Neural progenitor cell (in vitro differentiated cells): ENCODE measurements around the gene CSTF2. TPM values are rescaled to one million over a fixed set of nuclear protein-coding genes. Genes with fewer than 3 reads are reported as not detected.
"Not testable (repeated sequence)": the region's sequence is repeated elsewhere in the genome, so short reads cannot be mapped to it uniquely, and the experiment has no call there.

Experiments used
- DNase-seq: peaks from one replicate; pipeline ENCODE4 v3.0.0-alpha.2; 2016; ENCODE audit warnings: low spot score
- H2AFZ ChIP-seq: fragments of 200-600 bp; sonication (generic); replicated peaks from 2 replicates; pipeline ENCODE4 v1.6.1; 2016; ENCODE audit warnings: antibody characterized with exemption
- H3F3A ChIP-seq: fragments of 200-600 bp; sonication (generic); 2 replicates; pipeline ENCODE4 v1.6.1; 2016; ENCODE audit warnings: antibody characterized with exemption, low read depth
- H3K27ac ChIP-seq: fragments of 200-600 bp; sonication (generic); 2 replicates; pipeline ENCODE4 v1.5.1; 2016; ENCODE audit warnings: mild to moderate bottlenecking
- H3K27me3 ChIP-seq: fragments of 200-600 bp; sonication (generic); 2 replicates; pipeline ENCODE4 v1.6.1; 2016; ENCODE audit warnings: mild to moderate bottlenecking, moderate library complexity
- H3K36me3 ChIP-seq: fragments of 200-600 bp; sonication (generic); 2 replicates; pipeline ENCODE4 v1.5.1; 2016
- H3K4me1 ChIP-seq: fragments of 200-600 bp; sonication (generic); 2 replicates; pipeline ENCODE4 v1.6.1; 2016; ENCODE audit warnings: mixed run types
- H3K4me2 ChIP-seq: fragments of 200-600 bp; sonication (generic); 2 replicates; pipeline ENCODE4 v1.6.1; 2016
- H3K4me3 ChIP-seq: fragments of 200-600 bp; sonication (generic); 2 replicates; pipeline ENCODE4 v1.5.1; 2016
- H3K79me2 ChIP-seq: fragments of 200-600 bp; sonication (generic); 2 replicates; pipeline ENCODE4 v1.6.1; 2016; ENCODE audit warnings: low read depth
- H3K9ac ChIP-seq: fragments of 200-600 bp; sonication (generic); 2 replicates; pipeline ENCODE4 v1.6.1; 2016
- H3K9me3 ChIP-seq: fragments of 200-600 bp; sonication (generic); 2 replicates; pipeline ENCODE4 v1.5.1; 2016; ENCODE audit warnings: low read depth
- H4K20me1 ChIP-seq: fragments of 200-600 bp; sonication (generic); 2 replicates; pipeline ENCODE4 v1.6.1; 2016; ENCODE audit warnings: low read depth
- H3K27ac Mint-ChIP-seq: 3 replicates; pipeline ENCODE4 v1.8.0; 2021; ENCODE audit warnings: mixed read lengths
- H3K27me3 Mint-ChIP-seq: 2 replicates; pipeline ENCODE4 v1.8.0; 2022; ENCODE audit warnings: low read depth, mild to moderate bottlenecking, inconsistent platforms, moderate library complexity, mixed read lengths; ENCODE audit not compliant: insufficient read depth
- H3K36me3 Mint-ChIP-seq: 3 replicates; pipeline ENCODE4 v1.8.0; 2021; ENCODE audit warnings: mixed read lengths
- H3K4me1 Mint-ChIP-seq: 3 replicates; pipeline ENCODE4 v1.8.0; 2021; ENCODE audit warnings: mixed read lengths
- H3K4me3 Mint-ChIP-seq: 3 replicates; pipeline ENCODE4 v1.8.0; 2021; ENCODE audit warnings: mild to moderate bottlenecking, moderate library complexity, mixed read lengths
- H3K9me3 Mint-ChIP-seq: 3 replicates; pipeline ENCODE4 v1.8.0; 2020; ENCODE audit warnings: mixed read lengths
- CTCF ChIP-seq: fragments of 200-600 bp; sonication (generic); IDR thresholded peaks from 2 replicates; pipeline ENCODE4 v1.5.1; 2017; ENCODE audit warnings: antibody characterized with exemption, mild to moderate bottlenecking
- EZH2 ChIP-seq: fragments of 200-600 bp; sonication (generic); IDR thresholded peaks from 2 replicates; pipeline ENCODE4 v1.6.1; 2017; ENCODE audit warnings: antibody characterized with exemption, mild to moderate bottlenecking, moderate library complexity
- EZH2phosphoT487 ChIP-seq: fragments of 200-600 bp; sonication (generic); IDR thresholded peaks from 2 replicates; pipeline ENCODE4 v1.6.1; 2017; ENCODE audit warnings: antibody characterized with exemption
- total RNA-seq: library from RNA; depleted of rRNA; stranded (reverse); fragments of >200 nt; gene quantifications from 2 replicates; pipeline ENCODE4 v1.2.3, GENCODE V29; 2015; ENCODE audit warnings: low replicate concordance

CSTF2 gene
- 19.8 and 22.2 TPM in 2 replicates for total RNA-seq

DNA sequence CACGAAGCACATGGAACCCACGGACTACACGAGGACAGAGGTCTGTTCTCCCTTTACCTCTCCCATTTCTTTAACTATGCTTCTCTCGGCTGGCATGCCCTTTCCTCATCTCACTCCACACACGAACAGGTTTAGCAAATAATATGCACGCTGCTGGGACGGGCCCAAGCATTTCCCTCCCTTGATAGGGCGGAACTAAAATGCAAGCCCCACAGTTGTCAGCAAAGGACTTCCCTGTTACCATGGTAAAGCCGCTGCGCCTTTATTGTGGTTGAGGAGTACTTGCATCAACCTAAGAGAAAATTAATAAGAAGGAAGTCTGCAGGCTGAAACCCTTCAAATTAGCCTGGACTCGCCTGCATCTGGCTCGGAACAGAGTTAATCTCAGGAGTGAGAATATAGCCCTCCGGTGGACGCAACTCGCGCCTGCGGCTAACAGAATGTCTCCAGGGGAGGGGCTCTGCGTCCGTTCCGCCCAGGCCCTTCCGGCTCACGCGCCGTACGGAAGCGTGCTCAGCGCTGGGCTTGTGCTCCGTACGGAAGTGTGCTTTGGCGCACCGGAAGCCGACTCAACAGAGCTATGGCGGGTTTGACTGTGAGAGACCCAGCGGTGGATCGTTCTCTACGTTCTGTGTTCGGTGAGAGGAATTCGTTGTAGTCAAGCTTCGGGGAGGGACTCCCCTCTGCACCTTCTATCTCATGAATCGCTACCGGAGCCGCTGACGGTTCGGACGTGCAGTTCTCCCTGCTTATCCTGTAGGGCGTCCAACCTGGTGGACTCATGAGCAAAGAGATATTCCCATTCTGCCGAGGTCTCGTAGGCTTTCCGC, at the start of gene CSTF2:
TSS of gene CSTF2 (plus strand) at position 555 of the 830 bp plus-strand sequence. CDS start at position 581, 26 bp downstream.
- peak within 1 kb of the TSS; percentile 82 for H3K4me2 ChIP-seq
- H3K27ac ChIP-seq, result no peak within 1 kb of the TSS
- peak within 1 kb of the TSS; percentile 48 for H3K9ac ChIP-seq
- peaks cover 9% of the 10 kb centered on the region for H3K79me2 ChIP-seq
- H4K20me1 ChIP-seq, result no peaks in the 10 kb centered on the region
- peaks cover 4% of the 10 kb centered on the region for H3K9me3 ChIP-seq
- Mint-ChIP-seq H3K4me1 (peaks cover 4% of the 10 kb centered on the region), H3K36me3 (peaks cover 6% of the 10 kb centered on the region), H3K27ac (peak within 1 kb of the TSS; percentile 67), H3K9me3 (peaks cover 7% of the 10 kb centered on the region), H3K27me3 (no peaks in the 10 kb centered on the region), H3K4me3 (peak within 1 kb of the TSS; percentile 95)
- peak within 1 kb of the TSS; percentile 79 for H2AFZ ChIP-seq
- no peaks in the 10 kb centered on the region for H3F3A ChIP-seq
- H3K27me3 ChIP-seq, result peaks cover 35% of the 10 kb centered on the region
- H3K4me1 ChIP-seq, result no peaks in the 10 kb centered on the region
- peak within 1 kb of the TSS; percentile 72 for H3K4me3 ChIP-seq
- no peaks in the 10 kb centered on the region for H3K36me3 ChIP-seq
- peak; percentile 89 for DNase-seq
- TF ChIP-seq CTCF (peak; percentile 31), EZH2phosphoT487 (no peak), EZH2 (no peak)

DNA sequence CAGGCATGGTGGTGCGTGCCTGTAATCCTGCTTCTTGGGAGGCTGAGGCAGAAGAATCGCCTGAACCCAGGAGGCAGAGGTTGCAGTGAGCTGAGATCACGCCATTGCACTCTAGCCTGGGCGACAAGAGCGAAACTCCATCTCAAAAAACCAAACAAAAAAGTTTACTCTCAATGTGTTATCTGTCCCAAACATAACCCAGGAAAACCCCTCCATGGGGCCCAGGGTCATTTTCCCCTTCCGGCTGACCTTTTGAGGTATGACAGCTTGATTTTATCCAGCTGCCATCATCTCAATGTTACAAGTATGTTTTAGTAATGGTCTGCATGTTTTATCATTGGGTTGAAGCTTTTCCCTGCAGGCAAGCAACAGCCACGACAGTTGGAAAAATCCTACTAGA, 23.8 kb upstream of the CSTF2 start:
- H3K36me3 Mint-ChIP-seq, H3K4me2 ChIP-seq: not testable (repeated sequence)

DNA sequence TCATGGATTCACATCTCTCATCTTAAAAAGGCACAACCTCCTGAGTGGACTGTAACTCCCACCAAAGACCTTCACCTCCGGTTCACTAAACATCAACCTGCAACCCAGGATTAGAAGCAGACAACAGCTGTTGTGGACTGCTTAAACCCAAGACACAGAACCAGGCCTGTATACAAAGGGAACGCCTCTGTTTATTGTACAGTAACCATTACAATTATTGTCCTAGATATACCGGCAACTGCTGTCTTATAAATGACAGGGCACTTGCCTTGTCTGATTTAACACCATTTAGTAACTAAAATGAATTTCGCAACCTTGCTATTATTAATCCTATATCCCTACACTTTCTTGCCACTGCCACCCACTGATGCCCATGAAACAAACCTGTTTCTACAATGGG, 22.8 kb upstream of the CSTF2 start:
- DNase-seq, result no peak
- Mint-ChIP-seq H3K36me3 (no peaks in the 10 kb centered on the region), H3K27ac (no peak overlapping the region), H3K4me1 (no peaks in the 10 kb centered on the region), H3K9me3 (no peaks in the 10 kb centered on the region), H3K27me3 (peaks cover 7% of the 10 kb centered on the region), H3K4me3 (no peak overlapping the region)
- Histone ChIP-seq H3K27me3 (no peaks in the 10 kb centered on the region), H3K79me2 (no peaks in the 10 kb centered on the region), H3K36me3 (no peaks in the 10 kb centered on the region), H2AFZ (no peak overlapping the region), H3K9me3 (no peaks in the 10 kb centered on the region), H3K4me3 (no peak overlapping the region), H3F3A (no peaks in the 10 kb centered on the region), H3K27ac (no peak overlapping the region), H3K4me1 (no peaks in the 10 kb centered on the region), H3K9ac (no peak overlapping the region), H4K20me1 (no peaks in the 10 kb centered on the region), H3K4me2 (no peak overlapping the region)
- no peak for TF ChIP-seq EZH2phosphoT487
- TF ChIP-seq EZH2, result no peak

More for the DNA sequence above, 23.8 kb upstream of the CSTF2 start:
- H3K4me1 Mint-ChIP-seq, H3K79me2 ChIP-seq, H3K27ac ChIP-seq, H3K9me3 Mint-ChIP-seq, H3K27ac Mint-ChIP-seq, DNase-seq, H3K36me3 ChIP-seq, H3K27me3 ChIP-seq, H3K4me3 ChIP-seq, H3K9ac ChIP-seq, H4K20me1 ChIP-seq, H3K9me3 ChIP-seq, H2AFZ ChIP-seq, H3K27me3 Mint-ChIP-seq, H3K4me1 ChIP-seq, H3K4me3 Mint-ChIP-seq, H3F3A ChIP-seq: not testable (repeated sequence)

DNA sequence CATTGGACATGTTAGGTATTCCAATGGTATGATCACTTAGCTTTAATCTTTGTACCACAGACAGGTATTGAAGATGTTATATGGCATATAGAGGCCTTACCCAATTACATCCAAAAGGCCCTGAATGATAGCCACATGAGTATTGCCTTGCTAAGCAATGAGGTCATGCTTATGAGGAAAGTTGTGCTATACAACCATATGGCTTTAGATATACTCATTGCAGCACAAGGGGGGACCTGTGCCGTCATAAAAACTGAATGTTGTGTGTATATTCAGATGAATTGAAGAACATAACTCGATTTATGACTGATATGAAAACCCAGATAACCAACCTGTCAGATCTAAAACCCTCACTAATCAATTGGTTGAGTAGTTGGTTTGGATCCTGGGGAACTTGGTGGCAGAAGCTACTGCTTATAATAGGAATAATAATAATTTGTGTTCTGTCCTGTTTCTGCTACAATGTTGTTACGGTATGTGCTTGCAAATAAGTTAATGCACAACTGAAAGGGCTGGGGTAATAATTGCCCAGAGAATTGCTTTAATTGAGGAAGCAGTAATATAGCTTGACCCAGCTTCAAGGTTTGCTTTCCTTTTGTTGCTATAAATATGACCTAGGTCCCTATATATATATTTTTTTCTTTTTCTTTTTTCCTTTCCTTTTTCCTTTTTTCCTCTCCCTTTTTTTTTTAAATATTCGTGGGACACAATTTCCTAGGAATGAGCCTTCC, 21.5 kb upstream of the CSTF2 start:
- Histone ChIP-seq H3K4me2 (no peak overlapping the region), H3K79me2 (no peaks in the 10 kb centered on the region), H4K20me1 (no peaks in the 10 kb centered on the region), H3K27ac (no peak overlapping the region), H3K9ac (no peak overlapping the region), H3K4me3 (no peak overlapping the region), H3K27me3 (no peaks in the 10 kb centered on the region), H3K4me1 (no peaks in the 10 kb centered on the region), H3F3A (no peaks in the 10 kb centered on the region), H2AFZ (no peak overlapping the region), H3K9me3 (no peaks in the 10 kb centered on the region), H3K36me3 (no peaks in the 10 kb centered on the region)
- DNase-seq, result no peak
- Mint-ChIP-seq H3K27ac (no peak overlapping the region), H3K27me3 (peaks cover 7% of the 10 kb centered on the region), H3K4me1 (no peaks in the 10 kb centered on the region), H3K36me3 (no peaks in the 10 kb centered on the region), H3K9me3 (no peaks in the 10 kb centered on the region), H3K4me3 (no peak overlapping the region)
- TF ChIP-seq EZH2 (no peak), CTCF (no peak), EZH2phosphoT487 (no peak)
